Smooth muscle cell (in vitro differentiated cells): ENCODE results near the gene ASXL1. TPM values are rescaled to one million over a fixed set of nuclear protein-coding genes. Genes with fewer than 3 reads are reported as not detected.

Experiments used
- DNase-seq: peaks from one replicate; lab custom pipeline; 2025; ENCODE audit not compliant: unreplicated experiment; lab: John Stamatoyannopoulos, UW
- H2AFZ ChIP-seq: fragments of 200-600 bp; sonication (generic); 2 replicates; pipeline ENCODE4 v1.6.0; 2016; ENCODE audit warnings: antibody characterized with exemption, low read depth, mild to moderate bottlenecking
- H3F3A ChIP-seq: fragments of 200-600 bp; sonication (generic); 2 replicates; pipeline ENCODE4 v1.6.0; 2017; ENCODE audit warnings: antibody characterized with exemption, low read depth
- H3K27ac ChIP-seq: fragments of 200-600 bp; sonication (generic); 2 replicates; pipeline ENCODE4 v1.5.1; 2016; ENCODE audit warnings: low read depth, mild to moderate bottlenecking
- H3K27me3 ChIP-seq: fragments of 200-600 bp; sonication (generic); 2 replicates; pipeline ENCODE4 v1.6.1; 2016; ENCODE audit warnings: low read depth, mild to moderate bottlenecking
- H3K36me3 ChIP-seq: fragments of 200-600 bp; sonication (generic); 2 replicates; pipeline ENCODE4 v1.5.1; 2016; ENCODE audit warnings: low read depth
- H3K4me1 ChIP-seq: fragments of 200-600 bp; sonication (generic); 2 replicates; pipeline ENCODE4 v1.5.1; 2016; ENCODE audit warnings: low read depth
- H3K4me2 ChIP-seq: fragments of 200-600 bp; sonication (generic); 2 replicates; pipeline ENCODE4 v1.6.0; 2016; ENCODE audit warnings: mild to moderate bottlenecking
- H3K4me3 ChIP-seq: fragments of 200-600 bp; sonication (generic); 2 replicates; pipeline ENCODE4 v1.5.1; 2016; ENCODE audit warnings: mild to moderate bottlenecking
- H3K79me2 ChIP-seq: fragments of 200-600 bp; sonication (generic); 2 replicates; pipeline ENCODE4 v1.6.0; 2016; ENCODE audit warnings: low read depth, mild to moderate bottlenecking
- H3K9ac ChIP-seq: fragments of 200-600 bp; sonication (generic); 2 replicates; pipeline ENCODE4 v1.6.0; 2016; ENCODE audit warnings: low read depth
- H3K9me3 ChIP-seq: fragments of 200-600 bp; sonication (generic); replicated peaks from 2 replicates; pipeline ENCODE4 v1.5.1; 2016; ENCODE audit warnings: low read depth
- H4K20me1 ChIP-seq: fragments of 200-600 bp; sonication (generic); 2 replicates; pipeline ENCODE4 v1.6.0; 2016; ENCODE audit warnings: low read depth
- WGBS: methylation state at CpG from one replicate; pipeline ENCODE4 v1.1.7; 2016; ENCODE audit warnings: low lambda C conversion rate; 5-methylcytosine and 5-hydroxymethylcytosine counted together
- polyA plus RNA-seq: library from polyadenylated mRNA; unstranded; fragments of >200 nt; fragmentation: Nextera tagmentation; extraction: Ambion mirVana; gene quantifications from 2 replicates; pipeline ENCODE4 v1.2.1, GENCODE V29; 2016
- total RNA-seq: library from RNA; depleted of rRNA; stranded (reverse); fragments of >200 nt; gene quantifications from 2 replicates; pipeline ENCODE4 v1.2.3, GENCODE V29; 2014
- TF ChIP-seq, protein P1 (sequence below): fragments of 200-600 bp; sonication (generic); IDR thresholded peaks from 2 replicates; pipeline ENCODE4 v1.5.1; 2017; ENCODE audit warnings: borderline replicate concordance, mild to moderate bottlenecking, antibody characterized with exemption; ENCODE audit not compliant: insufficient read depth, poor library complexity, severe bottlenecking

The ASXL1 gene
- total and polyA plus RNA-seq, 2 experiments from 2014 or later: 46.5 to 62.1 TPM

DNA sequence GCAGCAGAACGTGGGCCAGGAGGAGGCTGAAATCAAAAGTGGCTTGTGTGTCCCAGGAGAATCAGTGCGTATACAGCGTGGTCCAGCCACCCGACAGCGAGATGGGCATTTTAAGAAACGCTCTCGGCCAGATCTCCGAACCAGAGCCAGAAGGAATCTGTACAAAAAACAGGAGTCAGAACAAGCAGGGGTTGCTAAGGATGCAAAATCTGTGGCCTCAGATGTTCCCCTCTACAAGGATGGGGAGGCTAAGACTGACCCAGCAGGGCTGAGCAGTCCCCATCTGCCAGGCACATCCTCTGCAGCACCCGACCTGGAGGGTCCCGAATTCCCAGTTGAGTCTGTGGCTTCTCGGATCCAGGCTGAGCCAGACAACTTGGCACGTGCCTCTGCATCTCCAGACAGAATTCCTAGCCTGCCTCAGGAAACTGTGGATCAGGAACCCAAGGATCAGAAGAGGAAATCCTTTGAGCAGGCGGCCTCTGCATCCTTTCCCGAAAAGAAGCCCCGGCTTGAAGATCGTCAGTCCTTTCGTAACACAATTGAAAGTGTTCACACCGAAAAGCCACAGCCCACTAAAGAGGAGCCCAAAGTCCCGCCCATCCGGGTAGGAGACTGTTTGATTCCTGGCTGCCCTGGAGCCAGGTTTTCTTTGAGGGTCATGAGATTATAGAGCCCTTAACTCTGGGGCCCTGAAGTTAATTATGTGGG is 75.3 kb downstream of the ASXL1 start:
- Histone ChIP-seq H3K4me1 (no peaks in the 10 kb centered on the region), H3K79me2 (peaks cover 5% of the 10 kb centered on the region), H2AFZ (no peak overlapping the region), H3K27me3 (no peaks in the 10 kb centered on the region), H3K4me2 (peak overlapping the region; percentile 51), H3K36me3 (peaks cover 27% of the 10 kb centered on the region), H3K9ac (no peak overlapping the region), H3F3A (peaks cover 24% of the 10 kb centered on the region), H3K4me3 (no peak overlapping the region), H3K9me3 (no peaks in the 10 kb centered on the region), H3K27ac (peak overlapping the region; percentile 68), H4K20me1 (peaks cover 85% of the 10 kb centered on the region)
- TF ChIP-seq, protein P1, sequence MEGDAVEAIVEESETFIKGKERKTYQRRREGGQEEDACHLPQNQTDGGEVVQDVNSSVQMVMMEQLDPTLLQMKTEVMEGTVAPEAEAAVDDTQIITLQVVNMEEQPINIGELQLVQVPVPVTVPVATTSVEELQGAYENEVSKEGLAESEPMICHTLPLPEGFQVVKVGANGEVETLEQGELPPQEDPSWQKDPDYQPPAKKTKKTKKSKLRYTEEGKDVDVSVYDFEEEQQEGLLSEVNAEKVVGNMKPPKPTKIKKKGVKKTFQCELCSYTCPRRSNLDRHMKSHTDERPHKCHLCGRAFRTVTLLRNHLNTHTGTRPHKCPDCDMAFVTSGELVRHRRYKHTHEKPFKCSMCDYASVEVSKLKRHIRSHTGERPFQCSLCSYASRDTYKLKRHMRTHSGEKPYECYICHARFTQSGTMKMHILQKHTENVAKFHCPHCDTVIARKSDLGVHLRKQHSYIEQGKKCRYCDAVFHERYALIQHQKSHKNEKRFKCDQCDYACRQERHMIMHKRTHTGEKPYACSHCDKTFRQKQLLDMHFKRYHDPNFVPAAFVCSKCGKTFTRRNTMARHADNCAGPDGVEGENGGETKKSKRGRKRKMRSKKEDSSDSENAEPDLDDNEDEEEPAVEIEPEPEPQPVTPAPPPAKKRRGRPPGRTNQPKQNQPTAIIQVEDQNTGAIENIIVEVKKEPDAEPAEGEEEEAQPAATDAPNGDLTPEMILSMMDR: no peak
- no peak for DNase-seq
- whole genome bisulfite sequencing: 56% methylated on average over 20 of the region's 20 CpGs

DNA sequence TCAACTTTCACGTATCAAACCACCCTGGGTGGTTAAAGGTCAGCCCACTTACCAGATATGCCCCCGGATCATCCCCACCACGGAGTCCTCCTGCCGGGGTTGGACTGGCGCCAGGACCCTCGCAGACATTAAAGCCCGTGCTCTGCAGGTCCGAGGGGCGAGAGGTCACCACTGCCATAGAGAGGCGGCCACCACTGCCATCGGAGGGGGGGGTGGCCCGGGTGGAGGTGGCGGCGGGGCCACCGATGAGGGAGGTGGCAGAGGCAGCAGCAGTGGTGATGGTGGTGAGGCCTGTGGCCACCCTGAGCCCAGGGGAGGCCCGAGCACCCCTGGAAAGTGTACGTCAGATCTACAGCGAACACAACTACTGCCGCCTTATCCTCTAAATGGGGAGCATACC is 76.3 kb downstream of the ASXL1 start:
- Histone ChIP-seq H3K27me3 (no peaks in the 10 kb centered on the region), H3K4me1 (no peaks in the 10 kb centered on the region), H3K4me3 (no peak overlapping the region), H3F3A (peaks cover 24% of the 10 kb centered on the region), H3K4me2 (peak overlapping the region; percentile 51), H3K27ac (peak overlapping the region; percentile 68), H4K20me1 (peaks cover 85% of the 10 kb centered on the region), H3K9me3 (no peaks in the 10 kb centered on the region), H3K36me3 (peaks cover 20% of the 10 kb centered on the region), H3K79me2 (peaks cover 5% of the 10 kb centered on the region), H2AFZ (no peak overlapping the region), H3K9ac (no peak overlapping the region)
- DNase-seq: no peak
- WGBS: 93% methylated on average over 19 of the region's 19 CpGs
- TF ChIP-seq, protein P1: no peak

DNA sequence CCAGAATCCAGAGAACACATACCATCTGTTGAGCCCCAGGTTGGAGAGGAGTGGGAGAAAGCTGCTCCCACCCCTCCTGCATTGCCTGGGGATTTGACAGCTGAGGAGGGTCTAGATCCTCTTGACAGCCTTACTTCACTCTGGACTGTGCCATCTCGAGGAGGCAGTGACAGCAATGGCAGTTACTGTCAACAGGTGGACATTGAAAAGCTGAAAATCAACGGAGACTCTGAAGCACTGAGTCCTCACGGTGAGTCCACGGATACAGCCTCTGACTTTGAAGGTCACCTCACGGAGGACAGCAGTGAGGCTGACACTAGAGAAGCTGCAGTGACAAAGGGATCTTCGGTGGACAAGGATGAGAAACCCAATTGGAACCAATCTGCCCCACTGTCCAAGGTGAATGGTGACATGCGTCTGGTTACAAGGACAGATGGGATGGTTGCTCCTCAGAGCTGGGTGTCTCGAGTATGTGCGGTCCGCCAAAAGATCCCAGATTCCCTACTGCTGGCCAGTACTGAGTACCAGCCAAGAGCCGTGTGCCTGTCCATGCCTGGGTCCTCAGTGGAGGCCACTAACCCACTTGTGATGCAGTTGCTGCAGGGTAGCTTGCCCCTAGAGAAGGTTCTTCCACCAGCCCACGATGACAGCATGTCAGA is 77.4 kb downstream of the ASXL1 start:
- H3K79me2 ChIP-seq: peaks cover 14% of the 10 kb centered on the region
- H3F3A ChIP-seq: peaks cover 27% of the 10 kb centered on the region
- peaks cover 13% of the 10 kb centered on the region for H3K36me3 ChIP-seq
- no peak overlapping the region for H3K27ac ChIP-seq
- H3K27me3 ChIP-seq: no peaks in the 10 kb centered on the region
- TF ChIP-seq, protein P1: no peak
- H4K20me1 ChIP-seq: peaks cover 84% of the 10 kb centered on the region
- no peaks in the 10 kb centered on the region for H3K9me3 ChIP-seq
- 95% methylated on average over 12 of the region's 12 CpGs for WGBS
- H3K4me3 ChIP-seq: no peak overlapping the region
- no peak overlapping the region for H3K4me2 ChIP-seq
- H3K4me1 ChIP-seq: no peaks in the 10 kb centered on the region
- H2AFZ ChIP-seq: no peak overlapping the region
- DNase-seq: no peak
- no peak overlapping the region for H3K9ac ChIP-seq
